A673 (cell line): Measurements from ENCODE around the gene MAP3K1. TPM values are rescaled to one million over a fixed set of nuclear protein-coding genes. Genes with fewer than 3 reads are reported as not detected.

Experiments used
- BruUV-seq: library from RNA; stranded (reverse); fragments of 400-500 nt; replicated peaks from 2 replicates; lab custom pipeline; 2021; lab: Mats Ljungman, UMichigan
- CTCF ChIA-PET: fragments of 300-600 bp; sonication (Branson Sonifier 250); formaldehyde crosslinking; loops from one replicate; lab custom pipeline; 2022; ENCODE audit warnings: antibody characterized with exemption; lab: Charles Lee
- POLR2A ChIA-PET: fragments of 300-600 bp; sonication (Branson Sonifier 250); formaldehyde crosslinking; loops from one replicate; lab custom pipeline; 2022; ENCODE audit warnings: antibody characterized with exemption; ENCODE audit not compliant: low non-redundant PET; lab: Charles Lee
- DNase-seq: peaks from one replicate; pipeline ENCODE4 v3.0.0-alpha.2; 2015; ENCODE audit warnings: low spot score
- H3K27ac ChIP-seq: fragments of 200-600 bp; sonication (generic); 2 replicates; pipeline ENCODE4 v1.5.1; 2016; ENCODE audit warnings: mixed run types, low read depth, mild to moderate bottlenecking, mixed read lengths, antibody characterized with exemption, low read length; ENCODE audit not compliant: poor library complexity, severe bottlenecking
- H3K27me3 ChIP-seq: fragments of 200-600 bp; sonication (generic); replicated peaks from 2 replicates; pipeline ENCODE4 v1.6.1; 2017; ENCODE audit warnings: mixed run types, low read depth, mild to moderate bottlenecking, mixed read lengths, antibody characterized with exemption, low read length; ENCODE audit not compliant: insufficient read depth, poor library complexity
- H3K36me3 ChIP-seq: fragments of 200-600 bp; sonication (generic); 2 replicates; pipeline ENCODE4 v1.6.1; 2016; ENCODE audit warnings: mixed run types, mild to moderate bottlenecking, mixed read lengths, antibody characterized with exemption, low read length; ENCODE audit not compliant: insufficient read depth, poor library complexity, severe bottlenecking
- H3K4me1 ChIP-seq: fragments of 200-600 bp; sonication (generic); 2 replicates; pipeline ENCODE4 v1.6.1; 2017; ENCODE audit warnings: mixed run types, mild to moderate bottlenecking, mixed read lengths, antibody characterized with exemption, low read length; ENCODE audit not compliant: insufficient read depth, poor library complexity, severe bottlenecking
- H3K4me3 ChIP-seq: fragments of 200-600 bp; sonication (generic); 2 replicates; pipeline ENCODE4 v1.5.1; 2016; ENCODE audit warnings: low read depth, mixed run types, mild to moderate bottlenecking, mixed read lengths, low read length; ENCODE audit not compliant: poor library complexity, severe bottlenecking
- H3K9me3 ChIP-seq: fragments of 200-600 bp; sonication (generic); 2 replicates; pipeline ENCODE4 v1.6.1; 2016; ENCODE audit warnings: mixed run types, low read depth, mild to moderate bottlenecking, mixed read lengths, antibody characterized with exemption, low read length; ENCODE audit not compliant: poor library complexity, severe bottlenecking
- EZH2 ChIP-seq: fragments of 200-600 bp; sonication (generic); IDR thresholded peaks from 2 replicates; pipeline ENCODE4 v1.6.1; 2017; ENCODE audit warnings: borderline replicate concordance, low read depth, mild to moderate bottlenecking, mixed read lengths, antibody characterized with exemption, low read length; ENCODE audit not compliant: poor library complexity, severe bottlenecking
- intact Hi-C: fragments of 100-400 bp; cut with micrococcal nuclease; formaldehyde crosslinking; loops from one replicate; pipeline ENCODE4 v1.10.0; 2022; ENCODE audit not compliant: unreplicated experiment
- total RNA-seq: library from RNA; stranded (reverse); gene quantifications from 2 replicates; pipeline ENCODE4 v1.2.3, GENCODE V29; 2021
- TF ChIP-seq, protein P1 (sequence below): fragments of 300-800, 200-600 bp; sonication (generic); conservative IDR thresholded peaks from 2 replicates; pipeline ENCODE4 v1.5.1; 2017; ENCODE audit warnings: low read depth, mild to moderate bottlenecking, antibody characterized with exemption, low read length, moderate library complexity, mixed read lengths

Gene MAP3K1
- total RNA-seq, 1 experiment from 2014 or later = 7.2 TPM

GRCh38 chr5:56802205-56802604 is 13.1 kb upstream of the MAP3K1 start:
- H3K27me3 ChIP-seq = no peaks in the 10 kb centered on the region
- H3K36me3 ChIP-seq = no peaks in the 10 kb centered on the region
- intact Hi-C loops = no loop called here
- DNase-seq = no peak
- H3K4me1 ChIP-seq = no peaks in the 10 kb centered on the region
- H3K27ac ChIP-seq = no peak overlapping the region
- no peak overlapping the region for H3K4me3 ChIP-seq
- no peaks in the 10 kb centered on the region for H3K9me3 ChIP-seq
- BruUV-seq = no TSS peak
- POLR2A ChIA-PET = no interaction called here
- TF ChIP-seq EZH2 = no peak
- TF ChIP-seq, protein P1, sequence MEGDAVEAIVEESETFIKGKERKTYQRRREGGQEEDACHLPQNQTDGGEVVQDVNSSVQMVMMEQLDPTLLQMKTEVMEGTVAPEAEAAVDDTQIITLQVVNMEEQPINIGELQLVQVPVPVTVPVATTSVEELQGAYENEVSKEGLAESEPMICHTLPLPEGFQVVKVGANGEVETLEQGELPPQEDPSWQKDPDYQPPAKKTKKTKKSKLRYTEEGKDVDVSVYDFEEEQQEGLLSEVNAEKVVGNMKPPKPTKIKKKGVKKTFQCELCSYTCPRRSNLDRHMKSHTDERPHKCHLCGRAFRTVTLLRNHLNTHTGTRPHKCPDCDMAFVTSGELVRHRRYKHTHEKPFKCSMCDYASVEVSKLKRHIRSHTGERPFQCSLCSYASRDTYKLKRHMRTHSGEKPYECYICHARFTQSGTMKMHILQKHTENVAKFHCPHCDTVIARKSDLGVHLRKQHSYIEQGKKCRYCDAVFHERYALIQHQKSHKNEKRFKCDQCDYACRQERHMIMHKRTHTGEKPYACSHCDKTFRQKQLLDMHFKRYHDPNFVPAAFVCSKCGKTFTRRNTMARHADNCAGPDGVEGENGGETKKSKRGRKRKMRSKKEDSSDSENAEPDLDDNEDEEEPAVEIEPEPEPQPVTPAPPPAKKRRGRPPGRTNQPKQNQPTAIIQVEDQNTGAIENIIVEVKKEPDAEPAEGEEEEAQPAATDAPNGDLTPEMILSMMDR = no peak
- CTCF ChIA-PET = no interaction called here

DNA sequence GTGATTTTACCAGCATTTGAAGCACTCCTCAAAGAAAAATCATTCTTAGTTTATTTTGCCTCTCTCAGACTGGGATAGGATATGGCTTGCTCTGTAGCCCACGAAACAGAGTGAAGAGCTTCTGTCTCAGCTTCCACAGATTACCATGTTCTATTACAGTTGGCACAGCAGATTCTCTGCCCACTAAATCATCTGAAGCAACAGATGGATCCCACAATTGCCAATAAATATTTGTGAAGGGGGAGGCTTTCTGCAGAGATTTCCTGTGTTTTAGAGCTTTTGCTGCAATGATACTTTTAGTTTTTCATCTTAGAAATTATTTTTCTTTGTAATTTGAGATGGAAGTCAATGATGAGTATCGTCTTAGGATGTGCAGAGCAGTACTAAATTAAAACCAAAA is 12.3 kb upstream of the MAP3K1 start:
- POLR2A ChIA-PET = no interaction called here

DNA sequence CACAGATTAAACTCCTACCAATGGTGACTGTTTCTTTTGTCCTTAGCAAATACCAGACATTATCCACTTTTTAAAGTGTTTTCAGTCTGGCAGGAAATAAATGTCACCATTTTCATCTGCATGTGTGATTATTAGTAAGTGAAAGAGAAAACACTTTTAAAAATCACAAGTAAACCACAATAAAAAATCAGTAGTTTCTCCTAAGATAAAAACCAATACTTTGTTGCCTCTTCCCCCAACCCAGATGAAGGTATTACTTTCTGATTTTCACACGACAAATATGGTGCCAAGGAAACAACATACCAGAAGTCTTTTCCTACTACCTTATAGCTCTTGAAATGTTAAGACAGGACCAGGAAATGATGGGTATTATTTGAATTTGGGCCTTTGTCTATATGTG is 11.5 kb upstream of the MAP3K1 start:
- intact Hi-C loops = no loop called here
- Histone ChIP-seq H3K27me3 (no peaks in the 10 kb centered on the region), H3K36me3 (no peaks in the 10 kb centered on the region), H3K9me3 (no peaks in the 10 kb centered on the region), H3K4me1 (no peaks in the 10 kb centered on the region), H3K4me3 (no peak overlapping the region), H3K27ac (no peak overlapping the region)
- BruUV-seq = no TSS peak
- ChIA-PET CTCF (no interaction called here), POLR2A (no interaction called here)
- DNase-seq = no peak
- TF ChIP-seq, protein P1 = no peak
- TF ChIP-seq EZH2 = no peak

More for the DNA sequence above, 12.3 kb upstream of the MAP3K1 start:
- intact Hi-C loops = no loop called here
- no TSS peak for BruUV-seq
- no peaks in the 10 kb centered on the region for H3K4me1 ChIP-seq
- no peak overlapping the region for H3K4me3 ChIP-seq
- CTCF ChIA-PET = interaction anchor here (0.6 kb wide), 2 partner anchors 13 to 335 kb away, joined by 4 read pairs; partner anchors contain the start of gene MAP3K1
- H3K9me3 ChIP-seq = no peaks in the 10 kb centered on the region
- no peak overlapping the region for H3K27ac ChIP-seq
- H3K36me3 ChIP-seq = no peaks in the 10 kb centered on the region
- no peaks in the 10 kb centered on the region for H3K27me3 ChIP-seq
- no peak for DNase-seq
- TF ChIP-seq, protein P1 = no peak
- no peak for TF ChIP-seq EZH2
